Trophoblast cell (in vitro differentiated cells and primary cell): ENCODE measurements around the gene SEMA4F.

Experiments used
- DNase-seq, 2 donors: peaks; one replicate each; pipeline ENCODE4 v3.0.0-alpha.2; 2016
- H2AFZ ChIP-seq: 2 replicates; pipeline ENCODE4 v1.6.1; 2013; ENCODE audit warnings: low read length, moderate library complexity, mild to moderate bottlenecking; ENCODE audit not compliant: insufficient read depth, poor library complexity
- H2AK5ac ChIP-seq: 2 replicates; pipeline ENCODE4 v1.6.1; 2013; ENCODE audit warnings: mild to moderate bottlenecking, low read length
- H2BK120ac ChIP-seq: 2 replicates; pipeline ENCODE4 v1.6.1; 2013; ENCODE audit warnings: low read length, mild to moderate bottlenecking, moderate library complexity; ENCODE audit not compliant: insufficient read depth, poor library complexity
- H2BK12ac ChIP-seq: 2 replicates; pipeline ENCODE4 v1.6.1; 2013; ENCODE audit warnings: mild to moderate bottlenecking, low read length, moderate library complexity
- H2BK5ac ChIP-seq: 2 replicates; pipeline ENCODE4 v1.6.1; 2013; ENCODE audit warnings: low read length, low read depth, moderate library complexity, mild to moderate bottlenecking; ENCODE audit not compliant: poor library complexity
- H3K14ac ChIP-seq: 2 replicates; pipeline ENCODE4 v1.6.1; 2013; ENCODE audit warnings: mild to moderate bottlenecking, low read length
- H3K18ac ChIP-seq: 2 replicates; pipeline ENCODE4 v1.6.1; 2013; ENCODE audit warnings: mild to moderate bottlenecking, low read length
- H3K23ac ChIP-seq: 2 replicates; pipeline ENCODE4 v1.6.1; 2013; ENCODE audit warnings: low read length
- H3K27ac ChIP-seq: 2 replicates; pipeline ENCODE4 v1.5.1; 2013; ENCODE audit warnings: low read depth, mild to moderate bottlenecking, inconsistent platforms, low read length, moderate library complexity
- H3K27me3 ChIP-seq: 2 replicates; pipeline ENCODE4 v1.6.1; 2013; ENCODE audit warnings: inconsistent platforms, mild to moderate bottlenecking, low read length, moderate library complexity; ENCODE audit not compliant: insufficient read depth
- H3K36me3 ChIP-seq, 2 experiments: 1 replicate in 1 of 2; 2 replicates in 1 of 2; pipeline ENCODE4 v1.6.1; 2013; ENCODE audit warnings: low read length in 2 of 2, mild to moderate bottlenecking in 2 of 2, moderate library complexity in 1 of 2; ENCODE audit not compliant: insufficient read depth in 2 of 2, control insufficient read depth in 1 of 2
- H3K4ac ChIP-seq: 2 replicates; pipeline ENCODE4 v1.6.1; 2013; ENCODE audit warnings: low read depth, mild to moderate bottlenecking, low read length, moderate library complexity
- H3K4me1 ChIP-seq, 2 experiments: 1 replicate in 1 of 2; 2 replicates in 1 of 2; pipeline ENCODE4 v1.6.1; 2013; ENCODE audit warnings: low read length in 2 of 2, mild to moderate bottlenecking in 2 of 2, moderate library complexity in 1 of 2; ENCODE audit not compliant: insufficient read depth in 2 of 2, control insufficient read depth in 1 of 2
- H3K4me2 ChIP-seq: 2 replicates; pipeline ENCODE4 v1.6.1; 2013; ENCODE audit warnings: inconsistent platforms, mild to moderate bottlenecking, low read length, moderate library complexity
- H3K4me3 ChIP-seq: 2 replicates; pipeline ENCODE4 v1.5.1; 2013; ENCODE audit warnings: mild to moderate bottlenecking, low read depth, low read length, inconsistent platforms
- H3K79me1 ChIP-seq: one replicate; pipeline ENCODE4 v1.6.1; 2013; ENCODE audit warnings: low read length
- H3K79me2 ChIP-seq: 2 replicates; pipeline ENCODE4 v1.6.1; 2013; ENCODE audit warnings: low read length, mild to moderate bottlenecking; ENCODE audit not compliant: control insufficient read depth, insufficient read depth, poor library complexity
- H3K9ac ChIP-seq: 2 replicates; pipeline ENCODE4 v1.6.1; 2013; ENCODE audit warnings: mild to moderate bottlenecking, low read length
- H3K9me3 ChIP-seq: 2 replicates; pipeline ENCODE4 v1.6.1; 2013; ENCODE audit warnings: low read depth, mild to moderate bottlenecking, control low read depth, inconsistent platforms, low read length; ENCODE audit not compliant: insufficient read depth
- H4K12ac ChIP-seq: 2 replicates; pipeline ENCODE4 v1.6.1; 2013; ENCODE audit warnings: low read depth, mild to moderate bottlenecking, low read length, moderate library complexity
- H4K8ac ChIP-seq: 2 replicates; pipeline ENCODE4 v1.6.1; 2013; ENCODE audit warnings: low read depth, mild to moderate bottlenecking, low read length, moderate library complexity
- H4K91ac ChIP-seq: one replicate; pipeline ENCODE4 v1.6.1; 2013; ENCODE audit warnings: low read depth, mild to moderate bottlenecking, low read length, moderate library complexity
- WGBS: extraction: QIAGEN DNeasy Blood & Tissue Kit; methylation state at CpG from one replicate; pipeline ENCODE4 v1.1.7; 2013; ENCODE audit warnings: missing lambda C conversion rate; ENCODE audit not compliant: insufficient read length, insufficient coverage; ENCODE audit errors: extremely low coverage; 5-methylcytosine and 5-hydroxymethylcytosine counted together

SEMA4F gene

GRCh38 chr2:74719066-74719465 is 65.0 kb downstream of the SEMA4F start:
- Histone ChIP-seq H4K91ac (no peak overlapping the region), H3K27me3 (no peaks in the 10 kb centered on the region), H4K8ac (no peak overlapping the region), H2BK5ac (no peak overlapping the region), H3K79me1 (no peaks in the 10 kb centered on the region), H3K27ac (no peak overlapping the region), H3K36me3 (no peaks in the 10 kb centered on the region), H2BK12ac (no peak overlapping the region), H3K79me2 (no peaks in the 10 kb centered on the region), H3K4me3 (no peak overlapping the region), H3K9me3 (no peaks in the 10 kb centered on the region), H3K18ac (no peak overlapping the region), H3K4ac (no peak overlapping the region), H3K4me1 (no peaks in the 10 kb centered on the region), H3K4me2 (no peak overlapping the region), H4K12ac (no peak overlapping the region), H2BK120ac (no peak overlapping the region), H3K14ac (no peak overlapping the region), H3K23ac (no peak overlapping the region), H3K9ac (no peak overlapping the region), H2AFZ (no peak overlapping the region), H2AK5ac (no peak overlapping the region)
- no CpG with 5 or more reads among the region's 2 CpGs for WGBS
- DNase-seq: no peak

GRCh38 chr2:74721316-74721715 is 67.3 kb downstream of the SEMA4F start:
- Histone ChIP-seq H3K14ac (no peak overlapping the region), H3K23ac (no peak overlapping the region), H3K4me2 (no peak overlapping the region), H3K4me3 (no peak overlapping the region), H3K9me3 (no peaks in the 10 kb centered on the region), H3K4ac (no peak overlapping the region), H3K79me1 (no peaks in the 10 kb centered on the region), H4K12ac (no peak overlapping the region), H4K91ac (no peak overlapping the region), H3K9ac (no peak overlapping the region), H2BK5ac (no peak overlapping the region), H2AK5ac (no peak overlapping the region), H2BK120ac (no peak overlapping the region), H3K36me3 (no peaks in the 10 kb centered on the region), H2BK12ac (no peak overlapping the region), H2AFZ (no peak overlapping the region), H3K79me2 (no peaks in the 10 kb centered on the region), H3K27ac (no peak overlapping the region), H4K8ac (no peak overlapping the region), H3K4me1 (no peaks in the 10 kb centered on the region), H3K18ac (no peak overlapping the region), H3K27me3 (no peaks in the 10 kb centered on the region)
- no peak for DNase-seq

GRCh38 chr2:74724496-74724895 is 70.4 kb downstream of the SEMA4F start:
- Histone ChIP-seq H3K36me3 (no peaks in the 10 kb centered on the region), H3K27me3 (no peaks in the 10 kb centered on the region), H3K14ac (no peak overlapping the region), H3K9me3 (no peaks in the 10 kb centered on the region), H3K27ac (no peak overlapping the region), H3K79me1 (no peaks in the 10 kb centered on the region), H2BK5ac (no peak overlapping the region), H3K4me2 (no peak overlapping the region), H4K8ac (no peak overlapping the region), H3K4me1 (no peaks in the 10 kb centered on the region), H3K4ac (no peak overlapping the region), H3K9ac (no peak overlapping the region), H2AK5ac (no peak overlapping the region), H2BK120ac (no peak overlapping the region), H2AFZ (no peak overlapping the region), H3K18ac (no peak overlapping the region), H3K23ac (no peak overlapping the region), H3K4me3 (no peak overlapping the region), H4K91ac (no peak overlapping the region), H3K79me2 (no peaks in the 10 kb centered on the region), H2BK12ac (no peak overlapping the region), H4K12ac (no peak overlapping the region)
- WGBS: no CpG with 5 or more reads among the region's 4 CpGs
- DNase-seq: no peak

- Histone ChIP-seq H3K18ac (no peak overlapping the region), H2AK5ac (no peak overlapping the region), H3K79me2 (no peaks in the 10 kb centered on the region), H3K4ac (no peak overlapping the region), H3K79me1 (no peaks in the 10 kb centered on the region), H3K27ac (no peak overlapping the region), H2AFZ (no peak overlapping the region), H3K36me3 (no peaks in the 10 kb centered on the region), H4K12ac (no peak overlapping the region), H2BK120ac (no peak overlapping the region), H3K4me3 (no peak overlapping the region), H4K8ac (no peak overlapping the region), H2BK5ac (no peak overlapping the region), H3K9ac (no peak overlapping the region), H3K14ac (no peak overlapping the region), H3K9me3 (no peaks in the 10 kb centered on the region), H3K27me3 (no peaks in the 10 kb centered on the region), H3K23ac (no peak overlapping the region), H3K4me1 (no peaks in the 10 kb centered on the region), H4K91ac (no peak overlapping the region), H2BK12ac (no peak overlapping the region), H3K4me2 (no peak overlapping the region)
- DNase-seq: no peak
- no CpG with 5 or more reads among the region's 1 CpG for WGBS
Measured at GRCh38 chr2:74725287-74725686, 71.2 kb downstream of the SEMA4F start.
